NCI-H1105 (cell line): ENCODE measurements around the gene FILIP1L.

Source experiments
- DNase-seq: peaks from one replicate; lab custom pipeline; 2025; lab: John Stamatoyannopoulos, UW

FILIP1L gene

DNA sequence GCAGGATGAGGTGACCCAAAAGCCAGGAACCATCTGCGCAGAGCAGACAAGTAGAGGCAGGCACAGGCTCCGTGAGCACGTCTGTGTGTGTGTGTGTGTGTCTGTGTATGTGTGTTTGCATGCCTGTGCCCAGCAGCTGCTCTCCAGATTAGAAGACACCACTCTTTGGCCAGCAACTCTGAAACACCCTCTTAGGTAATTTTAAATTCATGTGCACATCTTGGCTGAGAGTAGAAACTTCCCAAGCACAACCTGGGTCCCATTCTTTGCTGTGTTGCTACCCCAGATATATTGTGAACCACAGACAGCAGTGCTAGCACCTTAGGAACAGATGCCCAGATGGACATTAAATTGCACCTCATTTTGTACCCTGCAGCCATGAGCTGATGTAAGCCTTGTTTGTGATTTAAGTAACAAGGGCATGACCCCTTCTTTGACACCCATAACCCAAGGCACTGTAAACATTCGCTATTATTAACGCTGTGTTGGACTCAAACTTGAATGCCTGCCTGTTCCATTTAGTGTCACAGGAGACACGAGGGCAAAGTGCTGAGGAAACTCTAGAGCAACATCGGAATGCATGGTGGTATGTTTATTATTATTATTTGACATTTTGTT, at the start of gene FILIP1L:
Gene FILIP1L (minus strand): TSS at position 89 of the 618 bp plus-strand sequence.
- no peak for DNase-seq

- no peak for DNase-seq
Observed at GRCh38 chr3:100163787-100164186, 49.5 kb upstream of the FILIP1L start.

DNA sequence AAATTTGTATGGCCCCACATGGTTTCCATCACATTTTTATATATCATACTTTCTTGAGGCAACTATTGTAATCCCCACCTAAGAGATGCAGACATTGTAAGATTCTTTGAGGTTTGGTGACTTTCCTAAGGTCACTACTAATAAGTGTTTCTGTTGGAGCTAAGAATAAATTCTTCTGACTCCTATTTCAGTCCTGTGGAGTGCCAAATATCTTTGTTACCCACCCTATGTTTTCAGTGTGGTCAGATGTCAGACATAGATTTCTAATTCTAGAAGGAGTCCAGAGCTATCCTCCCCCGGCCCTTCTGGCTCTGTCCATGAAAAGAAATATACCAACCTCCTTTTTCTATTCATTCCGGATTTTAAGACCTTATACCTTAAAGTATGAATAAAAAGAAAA, 46.2 kb upstream of the FILIP1L start:
- DNase-seq: no peak

- DNase-seq: no peak
Observed at GRCh38 chr3:100159331-100160153, 45.2 kb upstream of the FILIP1L start.

DNA sequence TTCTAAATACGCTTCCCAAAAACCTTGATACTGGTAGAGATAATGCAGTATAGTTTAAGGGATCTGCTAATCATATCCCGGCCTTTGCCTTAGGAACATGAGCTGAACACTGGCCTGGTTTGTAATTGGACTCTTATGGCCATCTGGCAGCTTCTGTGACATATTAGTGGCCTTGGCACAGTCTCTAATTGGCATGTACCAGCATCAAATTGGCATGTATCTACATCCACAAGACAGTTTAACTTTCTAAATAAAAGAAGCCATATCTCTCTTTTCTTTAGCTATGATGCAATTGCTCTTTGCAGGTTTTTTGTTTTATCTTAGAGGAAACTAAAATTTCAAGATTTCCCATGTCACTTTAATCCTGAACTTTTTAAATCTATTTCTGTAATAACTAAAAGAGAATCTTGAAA, 44.6 kb upstream of the FILIP1L start:
- DNase-seq: no peak

DNA sequence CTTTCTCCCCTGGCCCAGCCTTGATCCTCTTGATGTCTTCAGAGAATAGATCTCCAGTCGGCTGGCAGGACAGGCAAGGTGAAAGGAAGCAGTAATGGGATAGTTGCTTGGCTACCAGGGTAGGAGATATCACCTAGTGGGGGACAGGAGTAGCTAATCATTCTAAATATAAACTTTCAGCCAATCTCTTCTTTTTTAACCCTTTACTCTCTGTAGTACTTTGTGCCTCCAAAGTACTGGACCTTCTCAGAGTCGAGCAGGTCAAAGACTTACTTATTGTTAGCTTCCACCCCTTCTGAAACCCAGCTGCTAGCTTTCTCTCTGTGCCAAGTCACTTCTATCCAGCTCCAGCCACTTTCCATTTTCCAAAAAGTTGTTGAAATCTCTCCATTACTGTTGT, 43.4 kb upstream of the FILIP1L start:
- no peak for DNase-seq

- no peak for DNase-seq
Observed at GRCh38 chr3:100155590-100155989, 41.3 kb upstream of the FILIP1L start.

- DNase-seq: no peak
Observed at GRCh38 chr3:100155128-100155527, 40.8 kb upstream of the FILIP1L start.

GRCh38 chr3:100154171-100154570, 39.9 kb upstream of the FILIP1L start:
- no peak for DNase-seq

DNA sequence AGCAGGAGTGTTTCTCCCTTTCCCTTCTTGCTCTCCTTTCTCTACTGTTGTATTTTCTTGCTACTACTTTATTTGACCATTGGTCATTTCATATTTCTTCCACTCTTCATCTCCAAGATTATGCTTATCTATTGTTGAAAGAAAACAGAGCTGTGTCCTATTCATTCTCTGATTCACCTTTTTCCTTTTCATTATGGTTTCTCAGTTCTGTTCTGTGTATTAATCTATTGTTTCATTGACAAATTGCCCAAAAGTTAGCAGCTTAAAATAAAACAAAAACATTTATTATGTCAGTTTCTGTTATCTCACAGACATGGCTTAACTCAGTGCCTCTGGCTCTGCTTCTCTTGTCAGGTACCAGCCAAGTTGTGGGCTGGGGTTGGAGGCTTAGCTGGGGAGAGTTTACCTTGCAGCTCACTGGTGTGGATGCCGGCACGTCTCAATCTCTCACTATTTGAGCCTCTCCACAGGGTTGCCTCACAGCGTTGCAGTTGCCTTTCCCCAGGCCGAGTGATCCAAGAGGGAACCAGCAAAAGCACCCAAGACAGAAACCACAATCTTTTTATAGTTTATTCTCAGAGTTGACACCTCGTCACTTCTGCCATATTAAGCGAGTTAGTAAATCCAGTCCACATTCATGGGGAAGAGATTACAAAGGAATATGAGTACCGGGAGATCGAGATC, 36.9 kb upstream of the FILIP1L start:
- no peak for DNase-seq

GRCh38 chr3:100150473-100150872, 36.2 kb upstream of the FILIP1L start:
- DNase-seq: no peak

DNA sequence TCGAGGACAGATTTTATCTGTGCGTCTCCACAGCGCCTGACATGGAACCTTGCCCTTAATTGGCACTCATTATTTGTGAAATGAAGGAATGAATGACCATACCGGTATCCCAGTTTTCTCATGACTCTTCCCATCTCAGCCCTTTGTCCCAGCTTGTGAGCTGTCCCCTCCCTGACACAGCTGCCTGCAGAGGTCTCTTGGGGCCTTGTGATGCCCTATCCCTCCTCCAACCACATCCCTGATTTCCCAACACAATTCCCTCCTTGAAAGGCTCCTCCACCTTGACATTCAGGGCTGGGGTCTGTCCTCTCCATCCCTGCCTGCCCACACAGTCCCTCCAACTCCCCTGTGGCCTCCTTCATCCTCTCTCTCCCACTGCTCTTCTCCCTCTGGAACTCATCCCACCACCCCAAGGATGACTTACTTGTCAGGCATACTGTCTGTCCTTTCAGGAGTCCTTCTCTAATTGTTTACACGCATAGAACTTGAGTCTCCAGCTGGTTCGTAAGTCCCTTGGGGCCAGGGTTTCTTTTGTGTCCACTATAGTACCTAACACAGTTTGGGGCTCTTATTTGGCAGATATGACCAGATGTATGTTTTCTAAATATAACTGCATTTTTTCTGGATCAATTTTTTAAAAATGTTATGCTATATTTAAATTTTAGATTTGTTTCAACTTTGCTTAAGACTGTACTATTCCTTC, 35.6 kb upstream of the FILIP1L start:
- no peak for DNase-seq

DNA sequence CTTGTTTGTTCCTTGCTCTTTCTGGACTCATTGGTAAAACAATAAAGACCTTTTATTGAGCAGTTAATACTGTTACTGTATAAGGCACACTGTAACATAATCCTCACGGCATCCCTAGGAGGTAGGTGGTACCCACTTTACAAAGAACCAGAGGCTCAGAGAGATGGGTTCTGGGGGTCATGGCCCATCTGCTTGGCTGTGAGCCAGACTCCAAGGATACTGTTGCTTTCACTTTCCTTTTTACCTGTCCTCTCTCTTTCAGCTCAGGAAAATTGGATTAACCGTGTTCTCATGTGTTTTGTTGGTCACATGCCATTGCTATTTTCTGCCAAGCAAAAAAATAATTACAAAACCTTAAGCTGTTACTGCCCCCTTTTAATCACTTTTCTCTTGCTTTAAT, 34.8 kb upstream of the FILIP1L start:
- DNase-seq: no peak

DNA sequence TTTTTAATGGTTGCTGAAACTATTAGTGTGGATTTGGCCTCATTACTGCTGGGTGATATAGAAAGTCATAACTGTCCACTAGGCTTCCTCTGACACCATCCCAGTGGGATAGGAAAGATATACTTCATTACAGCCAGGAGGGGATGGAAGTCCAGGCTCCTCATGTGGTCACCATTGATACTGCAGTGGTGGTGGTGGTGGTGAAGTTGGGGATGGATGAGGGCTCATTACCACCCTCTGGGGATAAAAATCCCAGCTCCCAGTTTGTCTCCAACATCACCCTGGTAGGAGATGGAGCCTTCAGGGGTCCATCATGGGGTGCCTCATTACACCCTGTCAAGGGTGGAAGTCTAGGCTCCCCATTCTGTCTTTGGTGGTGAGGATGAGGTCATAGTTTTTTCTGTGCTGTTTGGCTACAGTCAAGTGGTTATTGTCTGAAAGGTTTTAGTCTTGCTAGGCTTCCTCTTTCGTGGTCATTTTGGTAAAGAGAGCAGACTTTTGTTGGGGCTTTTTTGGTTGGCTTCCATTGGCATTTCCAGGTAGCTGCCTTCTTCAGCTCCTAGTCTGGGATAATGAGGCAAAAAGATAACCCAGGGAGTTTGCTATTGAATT, 30.1 kb upstream of the FILIP1L start:
- no peak for DNase-seq

- DNase-seq: no peak
Observed at GRCh38 chr3:100141586-100141985, 27.3 kb upstream of the FILIP1L start.

GRCh38 chr3:100140976-100141375, 26.7 kb upstream of the FILIP1L start:
- no peak for DNase-seq

DNA sequence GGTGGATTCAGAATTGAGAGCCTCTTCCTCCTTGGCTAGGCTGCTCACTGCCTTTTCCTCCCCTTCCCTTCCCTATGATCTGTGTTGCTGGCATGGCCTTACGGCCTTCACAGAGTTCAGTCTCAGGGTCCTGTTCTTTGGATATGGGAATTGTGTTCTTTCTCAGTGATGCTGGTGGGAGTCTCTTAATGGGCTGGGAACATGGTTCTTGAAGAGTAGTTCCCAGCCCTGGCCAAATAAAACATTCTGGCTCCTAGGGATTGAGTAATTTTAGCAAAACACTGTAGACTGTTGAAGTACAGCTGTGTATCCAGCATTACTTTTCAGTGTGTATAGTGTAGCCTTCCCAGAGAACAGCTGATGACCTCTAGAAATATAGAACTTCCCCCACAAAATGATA, 22.6 kb upstream of the FILIP1L start:
- DNase-seq: no peak

DNA sequence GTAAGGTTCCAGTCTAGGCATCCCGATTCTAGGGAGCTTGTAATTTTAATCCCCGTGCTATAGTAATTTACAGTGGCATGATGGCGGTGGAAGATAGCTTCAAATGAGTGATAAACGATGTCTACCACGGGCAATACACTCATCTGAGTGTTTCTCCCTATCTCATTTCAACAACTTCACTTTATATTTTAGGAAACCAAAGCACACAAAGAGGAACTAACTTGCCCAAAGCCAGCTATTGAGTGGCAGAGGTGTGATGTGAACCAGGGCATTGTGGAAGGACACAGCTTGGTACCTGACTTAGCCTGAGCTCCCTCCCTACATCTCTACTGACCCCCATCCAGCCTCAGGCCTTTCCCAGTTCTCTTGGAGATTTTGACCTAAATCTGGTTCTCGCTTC, 16.9 kb upstream of the FILIP1L start:
- DNase-seq: no peak

DNA sequence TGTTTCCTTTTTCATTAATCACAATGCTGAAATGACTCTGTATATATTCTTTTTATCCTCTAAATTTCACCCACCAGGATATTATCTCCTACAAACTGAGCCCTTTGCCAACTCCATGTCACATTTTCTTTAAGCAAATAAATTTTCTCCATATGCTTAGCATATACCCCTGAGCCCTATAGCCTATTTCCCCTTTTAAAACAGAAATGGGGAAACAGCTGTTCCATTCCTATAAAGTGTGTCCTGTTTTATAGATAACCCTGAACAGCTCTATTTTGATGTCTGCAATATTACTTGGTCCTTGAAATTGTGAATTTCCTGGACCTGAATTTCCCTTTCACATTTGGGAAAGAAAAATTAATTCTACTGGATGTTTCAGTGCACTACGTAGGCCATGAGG, 15.6 kb upstream of the FILIP1L start:
- DNase-seq: no peak

GRCh38 chr3:100128565-100128964, 14.3 kb upstream of the FILIP1L start:
- no peak for DNase-seq

GRCh38 chr3:100127792-100128191, 13.5 kb upstream of the FILIP1L start:
- DNase-seq: no peak
